GM23248 (cell line): ENCODE data around the gene NFIC. TPM values are rescaled to one million over a fixed set of nuclear protein-coding genes. Genes with fewer than 3 reads are reported as not detected.

Source experiments
- DNase-seq: peaks from one replicate; pipeline ENCODE4 v3.0.0-alpha.2; 2015
- H2AFZ ChIP-seq: fragments of 200-600 bp; sonication (generic); 2 replicates; pipeline ENCODE4 v1.6.1; 2016; ENCODE audit warnings: antibody characterized with exemption
- H3F3A ChIP-seq: fragments of 200-600 bp; sonication (generic); 2 replicates; pipeline ENCODE4 v1.6.1; 2016; ENCODE audit warnings: mild to moderate bottlenecking, antibody characterized with exemption, mixed run types; ENCODE audit not compliant: insufficient read depth
- H3K27ac ChIP-seq: fragments of 200-600 bp; sonication (generic); 2 replicates; pipeline ENCODE4 v1.5.1; 2016; ENCODE audit warnings: mild to moderate bottlenecking
- H3K27me3 ChIP-seq: fragments of 200-600 bp; sonication (generic); replicated peaks from 2 replicates; pipeline ENCODE4 v1.6.1; 2016; ENCODE audit warnings: mild to moderate bottlenecking; ENCODE audit not compliant: insufficient read depth
- H3K36me3 ChIP-seq: fragments of 200-600 bp; sonication (generic); 2 replicates; pipeline ENCODE4 v1.6.1; 2016; ENCODE audit warnings: low read depth, mild to moderate bottlenecking
- H3K4me1 ChIP-seq: fragments of 200-600 bp; sonication (generic); 2 replicates; pipeline ENCODE4 v1.6.1; 2016; ENCODE audit warnings: mild to moderate bottlenecking; ENCODE audit not compliant: insufficient read depth
- H3K4me2 ChIP-seq: fragments of 200-600 bp; sonication (generic); one replicate; pipeline ENCODE4 v1.6.1; 2016; ENCODE audit warnings: mild to moderate bottlenecking; ENCODE audit not compliant: unreplicated experiment
- H3K4me3 ChIP-seq: fragments of 200-600 bp; sonication (generic); 2 replicates; pipeline ENCODE4 v1.5.1; 2016; ENCODE audit warnings: mild to moderate bottlenecking
- H3K79me2 ChIP-seq: fragments of 200-600 bp; sonication (generic); 2 replicates; pipeline ENCODE4 v1.6.1; 2016; ENCODE audit warnings: mild to moderate bottlenecking; ENCODE audit not compliant: insufficient read depth
- H3K9ac ChIP-seq: fragments of 200-600 bp; sonication (generic); 2 replicates; pipeline ENCODE4 v1.6.1; 2016; ENCODE audit warnings: mild to moderate bottlenecking
- H3K9me2 ChIP-seq: fragments of 200-600 bp; sonication (generic); 2 replicates; pipeline ENCODE4 v1.6.1; 2016; ENCODE audit warnings: mixed run types, mild to moderate bottlenecking, moderate library complexity; ENCODE audit not compliant: insufficient read depth
- H3K9me3 ChIP-seq: fragments of 200-600 bp; sonication (generic); one replicate; pipeline ENCODE4 v1.6.1; 2017; ENCODE audit warnings: low read depth
- H4K20me1 ChIP-seq: fragments of 200-600 bp; sonication (generic); 2 replicates; pipeline ENCODE4 v1.6.0; 2016; ENCODE audit not compliant: insufficient read depth
- EZH2 ChIP-seq: fragments of 200-600 bp; sonication (generic); IDR thresholded peaks from 2 replicates; pipeline ENCODE4 v1.6.1; 2018; ENCODE audit warnings: antibody characterized with exemption, mild to moderate bottlenecking; ENCODE audit not compliant: insufficient read depth, poor library complexity, severe bottlenecking
- EZH2phosphoT487 ChIP-seq: fragments of 200-600 bp; sonication (generic); IDR thresholded peaks from 2 replicates; pipeline ENCODE4 v1.6.1; 2018; ENCODE audit warnings: antibody characterized with exemption, moderate library complexity, mild to moderate bottlenecking, low read depth; ENCODE audit not compliant: insufficient read depth
- WGBS, 2 experiments: methylation state at CpG; one replicate each; pipeline ENCODE4 v1.1.6; 2015 to 2017; ENCODE audit warnings: low lambda C conversion rate in 2 of 2, low coverage in 1 of 2; ENCODE audit errors: missing lambda C conversion rate in 2 of 2; 5-methylcytosine and 5-hydroxymethylcytosine counted together
- in situ Hi-C: fragments of 300-500 bp; cut with MboI; formaldehyde crosslinking; loops from 2 replicates; pipeline ENCODE4 v1.15.0; 2020
- polyA plus RNA-seq: library from polyadenylated mRNA; unstranded; fragments of >200 nt; fragmentation: Nextera tagmentation; extraction: Ambion mirVana; gene quantifications from 2 replicates; pipeline ENCODE4 v1.2.1, GENCODE V29; 2016
- total RNA-seq: library from RNA; depleted of rRNA; stranded (reverse); fragments of >200 nt; shearing (Covaris generic); gene quantifications from 2 replicates; pipeline ENCODE4 v1.2.3, GENCODE V29; 2014

Gene NFIC
- total and polyA plus RNA-seq, 2 experiments from 2014 or later, result 50.4 to 108 TPM

GRCh38 chr19:3323658-3324057, 42.7 kb upstream of the NFIC start:
- Histone ChIP-seq H3K9me3 (no peaks in the 10 kb centered on the region), H2AFZ (no peak overlapping the region), H3K79me2 (no peaks in the 10 kb centered on the region), H3F3A (peaks cover 5% of the 10 kb centered on the region; the same call in 1 of the 2 replicates), H3K36me3 (no peaks in the 10 kb centered on the region), H3K4me2 (no peak overlapping the region), H3K4me1 (no peaks in the 10 kb centered on the region), H3K9ac (no peak overlapping the region), H3K27ac (no peak overlapping the region), H3K27me3 (no peaks in the 10 kb centered on the region), H3K4me3 (no peak overlapping the region), H3K9me2 (no peaks in the 10 kb centered on the region), H4K20me1 (no peaks in the 10 kb centered on the region)
- in situ Hi-C loops, result loop anchor here (25.0 kb wide), 1 partner anchor 289 kb away; the partner anchor contains the start of gene TBXA2R
- 50% methylated on average over 2 of the region's 2 CpGs; no CpG with 5 or more reads in 1 of the 2 experiments for WGBS, 2 experiments
- TF ChIP-seq EZH2 (no peak), EZH2phosphoT487 (no peak)
- no peak for DNase-seq

DNA sequence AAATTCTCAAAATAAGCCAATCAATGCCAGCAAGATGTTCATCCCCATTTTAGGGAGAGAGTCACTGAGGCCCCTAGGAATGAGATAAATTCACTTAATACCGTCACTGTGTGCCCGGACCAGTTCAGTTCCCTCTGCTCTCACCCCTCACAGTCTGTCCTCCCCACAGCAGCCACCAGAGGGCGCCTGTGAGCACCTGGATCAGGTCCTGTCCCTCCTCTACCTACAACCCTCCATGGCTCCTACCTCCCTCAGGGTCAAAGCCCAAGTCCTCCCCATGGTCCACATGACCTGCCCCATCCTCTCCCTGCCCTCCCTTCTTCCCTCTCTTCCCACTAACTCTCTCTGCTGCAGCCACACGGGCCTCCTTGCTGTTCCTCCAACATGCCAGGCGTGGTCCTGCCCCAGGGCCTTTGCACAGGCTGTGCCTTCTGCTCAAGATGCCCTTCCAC, 42.0 kb upstream of the NFIC start:
- Histone ChIP-seq H3K36me3 (no peaks in the 10 kb centered on the region), H3K27me3 (no peaks in the 10 kb centered on the region), H3K9me2 (no peaks in the 10 kb centered on the region), H2AFZ (no peak overlapping the region), H3K9me3 (no peaks in the 10 kb centered on the region), H3F3A (peaks cover 5% of the 10 kb centered on the region; the same call in 1 of the 2 replicates), H4K20me1 (no peaks in the 10 kb centered on the region), H3K79me2 (no peaks in the 10 kb centered on the region), H3K27ac (no peak overlapping the region), H3K9ac (no peak overlapping the region), H3K4me2 (no peak overlapping the region), H3K4me3 (no peak overlapping the region), H3K4me1 (no peaks in the 10 kb centered on the region)
- in situ Hi-C loops, result loop anchor here (25.0 kb wide), 1 partner anchor 288 kb away; the partner anchor contains the start of gene TBXA2R
- TF ChIP-seq EZH2, result no peak
- DNase-seq, result no peak
- WGBS, 2 experiments, result 41 to 65% methylated on average over 5 of the region's 5 CpGs

DNA sequence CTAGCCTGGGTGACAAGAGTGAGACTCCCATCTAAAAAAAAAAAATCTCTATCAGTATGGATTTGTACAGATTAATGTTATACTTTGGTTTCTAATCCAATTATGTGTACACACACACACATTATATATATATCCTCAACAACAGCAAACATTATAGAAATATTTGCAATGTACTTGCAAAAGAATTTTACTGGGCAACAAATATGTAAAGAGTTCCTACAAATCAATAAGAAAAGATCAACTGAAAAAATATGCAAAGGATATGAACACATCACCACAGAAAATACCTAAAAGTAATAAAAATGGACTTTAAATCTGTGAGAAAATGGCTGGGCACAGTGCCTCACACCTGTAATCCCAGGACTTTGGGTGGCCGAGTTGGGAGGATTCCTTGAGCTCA, 40.9 kb upstream of the NFIC start:
- H2AFZ ChIP-seq, result no peak overlapping the region
- in situ Hi-C loops, result loop anchor here (5.0 kb wide), 1 partner anchor 147 kb away; no protein-coding TSS in a partner anchor
- H3K9me2 ChIP-seq, result no peaks in the 10 kb centered on the region
- H3K9me3 ChIP-seq, result no peaks in the 10 kb centered on the region
- no peaks in the 10 kb centered on the region for H3K27me3 ChIP-seq
- no peak overlapping the region for H3K27ac ChIP-seq
- H3K36me3 ChIP-seq, result no peaks in the 10 kb centered on the region
- WGBS, 2 experiments, result 90 to 96% methylated on average over 1 of the region's 1 CpG
- no peaks in the 10 kb centered on the region for H3K4me1 ChIP-seq
- DNase-seq, result no peak
- no peak overlapping the region for H3K9ac ChIP-seq
- H3K4me2 ChIP-seq, result no peak overlapping the region
- TF ChIP-seq EZH2phosphoT487 (no peak), EZH2 (no peak)
- peaks cover 5% of the 10 kb centered on the region; the same call in 1 of the 2 replicates for H3F3A ChIP-seq
- H4K20me1 ChIP-seq, result no peaks in the 10 kb centered on the region
- no peaks in the 10 kb centered on the region for H3K79me2 ChIP-seq
- no peak overlapping the region for H3K4me3 ChIP-seq

GRCh38 chr19:3328743-3329142, 37.6 kb upstream of the NFIC start:
- no peak overlapping the region for H2AFZ ChIP-seq

More at GRCh38 chr19:3328743-3329142, 37.6 kb upstream of the NFIC start:
- Histone ChIP-seq H3K79me2 (no peaks in the 10 kb centered on the region), H3K27ac (no peak overlapping the region), H3K4me3 (no peak overlapping the region), H3F3A (peaks cover 5% of the 10 kb centered on the region; the same call in 1 of the 2 replicates), H3K9ac (no peak overlapping the region), H3K36me3 (no peaks in the 10 kb centered on the region), H3K27me3 (no peaks in the 10 kb centered on the region), H3K4me1 (peaks cover 5% of the 10 kb centered on the region; the same call in 1 of the 2 replicates), H3K9me3 (no peaks in the 10 kb centered on the region), H3K4me2 (no peak overlapping the region), H4K20me1 (no peaks in the 10 kb centered on the region), H3K9me2 (no peaks in the 10 kb centered on the region)
- no peak for TF ChIP-seq EZH2phosphoT487
- no peak for TF ChIP-seq EZH2
- WGBS, 2 experiments, result 97 to 98% methylated on average over 3 of the region's 3 CpGs
- in situ Hi-C loops, result loop anchor here (5.0 kb wide), 1 partner anchor 144 kb away; no protein-coding TSS in a partner anchor
- DNase-seq, result no peak
